H4 (cell line): ENCODE results near the gene PID1. TPM values are rescaled to one million over a fixed set of nuclear protein-coding genes. Genes with fewer than 3 reads are reported as not detected.

ENCODE experiments used
- DNase-seq: peaks from one replicate; pipeline ENCODE4 v3.0.0-alpha.2; 2015; ENCODE audit warnings: low spot score
- total RNA-seq: library from RNA; depleted of rRNA; stranded (reverse); fragments of >200 nt; shearing (Covaris generic); gene quantifications from 2 replicates; pipeline ENCODE4 v1.2.3, GENCODE V29; 2014

PID1 gene
- total RNA-seq, 1 experiment from 2014 or later, result 2.5 TPM

DNA sequence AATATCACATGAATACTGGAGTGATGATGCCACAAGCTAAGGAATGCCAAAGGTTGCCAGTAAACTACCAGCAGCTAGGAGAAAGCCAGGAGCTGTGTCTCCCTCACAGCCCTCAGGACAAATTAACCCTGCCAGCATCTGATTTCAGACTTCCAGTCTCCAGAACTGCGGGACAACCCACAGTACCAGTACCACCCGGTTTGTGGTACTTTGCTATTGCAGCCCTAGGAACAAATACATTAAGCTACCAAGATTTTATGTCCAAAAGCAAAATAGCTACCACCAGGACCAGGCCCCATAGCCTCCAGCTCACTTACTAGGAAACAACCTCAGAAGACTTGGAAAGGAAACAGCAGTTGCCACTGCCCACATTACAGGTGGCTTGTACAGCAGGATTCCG, 10.0 kb downstream of the PID1 start:
- DNase-seq, result no peak

DNA sequence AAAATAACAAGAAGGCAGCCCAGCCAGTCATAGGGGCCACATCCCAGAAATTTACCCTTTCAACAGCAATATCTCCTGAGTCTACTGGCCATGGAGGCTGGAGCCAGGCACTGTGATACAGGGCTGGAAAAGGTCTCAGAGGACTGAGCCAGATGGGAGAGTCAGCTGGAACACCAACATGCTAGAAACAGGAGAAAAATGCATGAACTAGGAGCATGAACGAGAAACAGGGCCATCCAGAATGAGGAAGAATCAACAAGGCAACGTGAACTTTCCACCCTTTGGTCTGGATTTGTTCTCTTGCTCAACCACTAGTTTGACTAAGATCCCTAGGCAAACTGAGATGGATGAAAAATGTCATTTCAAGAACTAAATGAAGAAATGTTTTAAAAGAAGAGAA, 13.1 kb downstream of the PID1 start:
- no peak for DNase-seq

DNA sequence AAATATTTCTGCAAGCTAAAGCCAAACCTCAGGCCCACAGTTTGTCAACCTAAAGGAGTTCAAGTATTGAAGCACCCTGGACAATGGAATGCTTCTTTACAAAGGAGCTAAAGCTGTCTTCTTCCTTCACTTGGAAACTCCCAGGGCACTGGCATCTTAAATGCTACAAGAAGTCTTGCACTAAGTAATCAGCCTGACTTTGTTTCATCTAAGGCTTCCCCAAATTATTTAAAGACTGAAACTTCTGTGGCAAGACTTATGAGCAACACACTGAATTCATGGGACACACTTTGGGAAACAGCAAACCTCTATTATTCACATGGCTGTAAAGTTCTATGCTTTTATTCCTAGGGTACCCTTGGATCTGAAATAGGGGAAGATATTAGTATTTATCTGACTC, 14.7 kb downstream of the PID1 start:
- DNase-seq, result no peak

GRCh38 chr2:229254206-229254605, 16.9 kb downstream of the PID1 start:
- no peak for DNase-seq

GRCh38 chr2:229252996-229253395, 18.1 kb downstream of the PID1 start:
- no peak for DNase-seq

DNA sequence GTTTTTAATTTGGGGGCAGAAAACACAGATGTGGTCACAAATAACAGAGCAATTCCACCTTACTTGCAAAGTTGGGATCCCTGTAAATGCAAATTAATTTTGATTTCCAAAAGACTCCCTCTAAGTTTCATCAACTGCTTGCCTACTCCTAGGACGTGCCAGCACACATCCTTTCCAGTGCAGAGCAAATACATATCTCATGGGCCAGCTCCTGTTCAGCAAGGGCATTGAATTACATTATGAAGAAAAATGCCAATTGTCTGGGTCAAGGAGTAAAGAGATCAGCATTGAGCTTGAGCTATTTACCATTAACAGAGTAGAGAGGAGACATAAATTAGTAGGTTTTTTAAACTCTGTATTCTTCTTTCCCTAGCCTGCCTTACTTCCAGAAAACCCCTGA, 18.8 kb downstream of the PID1 start:
- no peak for DNase-seq

DNA sequence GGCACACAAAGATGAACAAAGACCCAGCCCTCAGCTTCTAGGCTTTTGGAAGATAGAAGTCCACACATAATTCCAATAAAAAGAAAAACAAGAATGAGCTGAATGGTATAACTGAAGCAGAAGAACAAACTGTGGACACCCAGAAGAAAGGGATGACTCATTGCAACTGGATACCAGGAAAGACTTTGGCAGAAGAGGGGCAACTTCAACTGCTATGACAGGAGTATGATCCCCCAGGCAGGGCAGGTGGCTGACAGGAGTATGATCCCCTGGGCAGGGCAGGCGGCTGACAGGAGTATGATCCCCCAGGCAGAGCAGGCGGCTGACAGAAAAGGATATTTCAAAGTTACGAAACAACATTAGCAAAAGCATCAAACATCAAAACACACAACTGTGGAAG, 21.6 kb downstream of the PID1 start:
- DNase-seq, result no peak

- DNase-seq, result no peak
Observed at GRCh38 chr2:229246334-229246733, 24.8 kb downstream of the PID1 start.

GRCh38 chr2:229244975-229245374, 26.1 kb downstream of the PID1 start:
- no peak for DNase-seq

DNA sequence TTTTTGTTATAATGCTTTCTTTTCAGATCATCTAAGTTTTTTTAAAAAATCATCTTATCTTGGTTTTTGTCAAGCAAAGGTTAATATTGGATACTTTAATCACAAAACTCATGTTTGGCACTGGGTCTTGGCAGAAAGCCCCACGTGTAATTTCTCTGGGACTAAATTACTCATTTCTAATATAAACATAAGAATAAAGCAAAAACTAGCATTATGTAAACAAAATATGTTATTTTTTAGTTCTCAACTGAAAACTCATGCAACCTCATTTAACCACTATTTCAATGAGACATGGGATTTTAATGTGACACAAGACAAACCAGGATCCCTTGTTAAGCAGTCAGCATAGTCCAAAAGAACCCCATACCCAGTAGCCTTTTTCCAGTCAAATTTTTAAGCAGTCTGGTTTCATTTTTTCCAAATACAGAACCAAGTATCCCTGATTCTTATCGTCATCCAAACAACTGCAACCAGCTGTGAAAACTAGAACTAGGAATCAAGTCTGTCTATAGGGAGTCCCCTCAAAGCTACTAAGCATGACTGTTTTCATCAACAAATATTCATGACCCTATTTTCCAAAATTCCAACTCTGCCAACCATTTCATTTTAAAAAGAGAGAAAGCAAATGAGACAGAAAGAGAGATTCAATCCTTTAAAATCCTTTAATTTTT, 27.1 kb downstream of the PID1 start:
- DNase-seq, result no peak

DNA sequence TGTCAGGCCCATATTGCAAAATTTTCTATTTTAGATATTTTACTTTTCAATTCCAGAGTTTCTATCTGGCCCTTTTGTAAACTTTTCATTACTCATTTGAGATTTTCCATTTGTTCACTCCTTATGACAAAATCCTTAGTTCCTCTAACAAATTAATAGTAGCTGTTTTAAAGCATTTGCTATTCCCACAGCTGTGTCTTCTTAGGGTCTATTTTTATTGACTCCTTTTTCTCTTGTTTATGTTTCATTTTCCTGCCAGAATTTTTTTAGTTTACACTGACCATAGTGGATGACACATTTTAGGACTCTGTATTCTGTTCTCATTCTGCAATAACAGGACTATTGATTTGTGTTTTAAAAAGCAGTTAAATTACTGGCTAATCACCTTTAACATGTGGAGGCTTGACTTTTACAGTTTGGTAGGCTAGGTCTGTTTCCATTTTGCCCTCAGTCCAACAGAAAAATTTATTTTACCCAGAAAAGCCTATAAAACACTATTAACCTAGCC, 30.0 kb downstream of the PID1 start:
- no peak for DNase-seq

GRCh38 chr2:229239021-229239420, 32.1 kb downstream of the PID1 start:
- no peak for DNase-seq

- DNase-seq, result no peak
Observed at GRCh38 chr2:229237270-229237669, 33.8 kb downstream of the PID1 start.

GRCh38 chr2:229235131-229235914, 35.8 kb downstream of the PID1 start:
- no peak for DNase-seq

- DNase-seq, result no peak
Observed at GRCh38 chr2:229231885-229232284, 39.2 kb downstream of the PID1 start.

- no peak for DNase-seq
Observed at GRCh38 chr2:229231328-229231868, 39.7 kb downstream of the PID1 start.

DNA sequence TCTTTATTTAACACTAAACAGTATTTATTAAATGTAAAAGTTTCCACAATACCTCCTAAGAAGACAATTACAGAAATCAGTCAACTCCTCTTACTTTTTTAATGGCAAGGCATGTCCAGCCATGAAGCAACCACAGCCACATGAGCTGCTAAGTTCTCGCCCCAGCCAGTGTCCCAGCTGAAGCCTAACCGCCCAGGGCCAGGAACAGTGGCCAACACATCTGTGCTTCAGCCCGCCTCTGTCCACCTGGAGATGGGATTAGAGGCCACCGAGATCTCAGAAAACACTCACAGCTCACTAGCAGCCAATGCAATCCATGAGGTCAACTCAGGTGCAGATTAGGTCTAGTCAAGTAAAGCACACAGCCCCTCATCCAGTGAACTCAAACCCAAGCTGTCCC, 40.2 kb downstream of the PID1 start:
- DNase-seq, result no peak

DNA sequence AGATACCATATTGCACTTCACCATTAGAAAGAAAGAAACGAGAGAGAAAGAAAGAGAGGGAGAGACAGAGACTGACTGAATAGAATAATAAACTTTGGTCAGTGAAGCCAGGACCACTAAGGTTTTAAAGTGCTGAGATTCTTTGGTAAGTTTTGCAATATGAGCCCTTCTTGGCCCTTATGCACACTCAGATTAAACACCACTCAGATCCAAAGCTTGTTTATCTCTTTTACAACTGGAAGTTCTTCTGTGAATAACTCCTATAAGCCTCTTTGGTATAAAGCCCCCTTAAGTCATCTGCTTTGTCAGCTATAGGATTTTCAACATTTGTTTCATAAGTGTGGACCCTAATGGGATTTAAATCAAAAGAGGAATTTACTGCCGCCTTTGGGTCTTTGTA, 40.8 kb downstream of the PID1 start:
- DNase-seq, result no peak

- no peak for DNase-seq
Observed at GRCh38 chr2:229226382-229226781, 44.7 kb downstream of the PID1 start.

DNA sequence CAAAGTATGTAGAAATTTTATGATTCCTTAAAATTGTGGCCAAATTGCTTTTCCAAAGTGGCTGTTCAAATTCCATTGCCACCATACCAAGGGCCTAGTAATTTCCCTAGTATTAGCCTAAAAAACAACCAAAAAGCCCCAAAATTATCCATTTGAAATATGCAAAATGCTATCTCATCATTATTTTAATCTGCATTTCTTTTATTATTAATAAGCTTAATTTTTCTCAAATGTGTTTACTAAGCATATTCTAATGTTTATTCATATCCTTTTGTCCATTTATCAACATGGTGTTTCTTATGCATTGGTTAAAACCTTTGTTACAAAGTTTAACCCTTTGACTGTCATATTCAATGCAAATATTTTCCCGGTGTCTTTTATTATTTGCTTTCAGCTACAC, 48.0 kb downstream of the PID1 start:
- DNase-seq, result no peak

DNA sequence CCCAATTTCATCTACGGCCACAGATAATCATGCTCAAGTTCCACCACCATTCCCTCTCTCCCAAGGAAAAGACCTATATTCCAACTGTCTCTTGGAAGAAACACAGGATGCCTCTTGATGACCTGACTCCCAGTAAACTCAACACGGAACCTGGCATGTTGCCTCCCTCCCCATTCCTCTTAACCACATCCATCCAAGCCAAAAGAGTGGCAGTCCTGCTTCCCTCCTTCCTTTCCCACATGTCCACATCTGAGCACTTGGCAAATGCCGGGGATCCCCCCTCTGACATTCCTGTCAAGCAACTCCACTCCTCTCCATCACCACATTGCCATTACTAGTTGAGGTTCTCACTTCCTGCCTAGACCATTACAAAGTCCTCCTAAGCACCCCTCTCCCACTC, 49.4 kb downstream of the PID1 start:
- DNase-seq, result no peak

GRCh38 chr2:229220254-229220653, 50.8 kb downstream of the PID1 start:
- no peak for DNase-seq

DNA sequence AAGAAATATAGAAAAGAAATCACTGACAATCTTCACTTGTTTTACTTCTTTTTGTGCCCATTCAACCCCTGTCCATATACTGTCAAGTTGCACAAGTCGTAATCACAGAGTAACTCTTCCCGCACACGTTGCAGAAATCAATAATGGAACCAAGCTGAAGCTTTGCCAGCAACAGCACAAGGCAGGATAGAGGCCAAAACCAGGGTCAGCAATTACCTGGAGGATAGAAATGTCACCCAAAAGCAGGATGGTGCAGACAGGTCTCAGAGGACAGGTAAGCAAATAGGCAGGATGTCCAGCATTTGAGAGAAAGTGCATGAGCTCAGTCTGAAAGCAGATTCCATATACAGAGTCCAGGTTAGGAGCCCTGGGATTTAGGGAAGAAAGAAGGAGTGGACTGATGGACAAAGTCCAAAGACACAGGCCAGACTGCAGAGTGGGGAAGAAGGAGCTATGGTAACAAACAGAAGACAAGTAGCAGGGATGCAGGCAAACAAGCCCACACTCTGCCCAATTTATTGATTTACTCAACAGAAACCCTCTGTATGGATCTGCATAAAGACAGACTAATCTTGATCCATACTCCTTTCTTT, 52.7 kb downstream of the PID1 start:
- no peak for DNase-seq
